GDM1 (cell line): Measurements from ENCODE around the gene HSP90AA1.
"Not testable (repeated sequence)": the region's sequence is repeated elsewhere in the genome, so short reads cannot be mapped to it uniquely, and the experiment has no call there.

Experiments
- DNase-seq: peaks from one replicate; lab custom pipeline; 2025; lab: John Stamatoyannopoulos, UW

The HSP90AA1 gene

GRCh38 chr14:102066041-102066451 is 20.8 kb downstream of the HSP90AA1 start:
- no peak for DNase-seq

GRCh38 chr14:102064590-102064989 is 22.3 kb downstream of the HSP90AA1 start:
- DNase-seq, result not testable (repeated sequence)

GRCh38 chr14:102063808-102064429 is 22.9 kb downstream of the HSP90AA1 start:
- no peak for DNase-seq

- DNase-seq, result peak; percentile 64
Observed at GRCh38 chr14:102063109-102063807, 23.6 kb downstream of the HSP90AA1 start.

GRCh38 chr14:102058961-102059360 is 27.9 kb downstream of the HSP90AA1 start:
- DNase-seq, result no peak

GRCh38 chr14:102058146-102058545 is 28.7 kb downstream of the HSP90AA1 start:
- DNase-seq, result no peak

GRCh38 chr14:102057480-102058114 is 29.2 kb downstream of the HSP90AA1 start:
- no peak for DNase-seq

GRCh38 chr14:102056694-102057442 is 30.0 kb downstream of the HSP90AA1 start:
- no peak for DNase-seq

- DNase-seq, result no peak
Observed at GRCh38 chr14:102055181-102055901, 31.5 kb downstream of the HSP90AA1 start.

- no peak for DNase-seq
Observed at GRCh38 chr14:102052522-102052921, 34.3 kb downstream of the HSP90AA1 start.

- DNase-seq, result no peak
Observed at GRCh38 chr14:102050625-102051024, 36.2 kb downstream of the HSP90AA1 start.

- DNase-seq, result no peak
Observed at GRCh38 chr14:102050026-102050405, 36.8 kb downstream of the HSP90AA1 start.

- DNase-seq, result no peak
Observed at GRCh38 chr14:102049258-102050025, 37.4 kb downstream of the HSP90AA1 start.

- DNase-seq, result no peak
Observed at GRCh38 chr14:102047808-102048540, 38.9 kb downstream of the HSP90AA1 start.

- no peak for DNase-seq
Observed at GRCh38 chr14:102046337-102047278, 40.2 kb downstream of the HSP90AA1 start.

- no peak for DNase-seq
Observed at GRCh38 chr14:102044566-102044965, 42.3 kb downstream of the HSP90AA1 start.

GRCh38 chr14:102043251-102044025 is 43.4 kb downstream of the HSP90AA1 start:
- DNase-seq, result no peak

- DNase-seq, result no peak
Observed at GRCh38 chr14:102042699-102043098, 44.1 kb downstream of the HSP90AA1 start.
